H9 (cell line): ENCODE data around the gene PI4KB. TPM values are rescaled to one million over a fixed set of nuclear protein-coding genes. Genes with fewer than 3 reads are reported as not detected.
A peak's percentile ranks its signal among the peaks of the same experiment; 100 is the strongest.
"Not testable (repeated sequence)": the region's sequence is repeated elsewhere in the genome, so short reads cannot be mapped to it uniquely, and the experiment has no call there.

Experiments used
- DNase-seq: peaks from one replicate; pipeline ENCODE4 v3.0.0-alpha.2; 2017
- H2AFZ ChIP-seq: one replicate; pipeline ENCODE4 v1.6.1; 2013; ENCODE audit warnings: mild to moderate bottlenecking, low read length, control low read depth, moderate library complexity
- H2AK5ac ChIP-seq: 2 replicates; pipeline ENCODE4 v1.6.1; 2013; ENCODE audit warnings: low read length, control low read depth, mixed read lengths; ENCODE audit not compliant: insufficient read length
- H2BK120ac ChIP-seq: one replicate; pipeline ENCODE4 v1.6.1; 2013; ENCODE audit warnings: low read depth, mild to moderate bottlenecking, low read length, control low read depth, inconsistent platforms; ENCODE audit not compliant: poor library complexity, severe bottlenecking
- H2BK12ac ChIP-seq: 2 replicates; pipeline ENCODE4 v1.6.1; 2013; ENCODE audit warnings: low read length, control low read depth, mixed read lengths, low read depth; ENCODE audit not compliant: insufficient read length
- H2BK15ac ChIP-seq: 2 replicates; pipeline ENCODE4 v1.6.1; 2013; ENCODE audit warnings: low read depth, low read length, control low read depth
- H2BK20ac ChIP-seq: one replicate; pipeline ENCODE4 v1.6.1; 2013; ENCODE audit warnings: low read depth, mild to moderate bottlenecking, low read length, control low read depth, inconsistent platforms; ENCODE audit not compliant: poor library complexity, severe bottlenecking
- H2BK5ac ChIP-seq: 2 replicates; pipeline ENCODE4 v1.6.1; 2013; ENCODE audit warnings: low read length, control low read depth, mixed read lengths; ENCODE audit not compliant: insufficient read length
- H3K14ac ChIP-seq: 2 replicates; pipeline ENCODE4 v1.6.1; 2013; ENCODE audit warnings: low read length, control low read depth; ENCODE audit not compliant: insufficient read depth
- H3K18ac ChIP-seq: 2 replicates; pipeline ENCODE4 v1.6.1; 2013; ENCODE audit warnings: low read depth, mild to moderate bottlenecking, mixed read lengths, low read length, control low read depth; ENCODE audit not compliant: insufficient read length
- H3K23ac ChIP-seq: 2 replicates; pipeline ENCODE4 v1.6.1; 2013; ENCODE audit warnings: low read length, control low read depth, mixed read lengths, low read depth; ENCODE audit not compliant: insufficient read length
- H3K23me2 ChIP-seq: 2 replicates; pipeline ENCODE4 v1.6.1; 2013; ENCODE audit warnings: low read depth, mild to moderate bottlenecking, mixed read lengths, low read length, control low read depth; ENCODE audit not compliant: insufficient read length, poor library complexity, severe bottlenecking
- H3K27ac ChIP-seq: 2 replicates; pipeline ENCODE4 v1.5.1; 2013; ENCODE audit warnings: low read length, control low read depth, mixed read lengths, low read depth; ENCODE audit not compliant: insufficient read length
- H3K27me3 ChIP-seq: 2 replicates; pipeline ENCODE4 v1.6.1; 2013; ENCODE audit warnings: low read length, control low read depth, inconsistent platforms; ENCODE audit not compliant: insufficient read depth
- H3K4ac ChIP-seq: 2 replicates; pipeline ENCODE4 v1.6.1; 2013; ENCODE audit warnings: low read depth, mild to moderate bottlenecking, control low read depth, inconsistent platforms, low read length, moderate library complexity
- H3K4me1 ChIP-seq: 2 replicates; pipeline ENCODE4 v1.6.1; 2013; ENCODE audit warnings: low read length, control low read depth, inconsistent platforms; ENCODE audit not compliant: insufficient read depth
- H3K4me2 ChIP-seq: 2 replicates; pipeline ENCODE4 v1.6.1; 2013; ENCODE audit warnings: low read length, control low read depth, mixed read lengths; ENCODE audit not compliant: insufficient read length, insufficient read depth
- H3K56ac ChIP-seq: 2 replicates; pipeline ENCODE4 v1.6.1; 2013; ENCODE audit warnings: low read depth, mild to moderate bottlenecking, mixed read lengths, low read length, control low read depth; ENCODE audit not compliant: insufficient read length
- H3K79me1 ChIP-seq: 2 replicates; pipeline ENCODE4 v1.6.1; 2013; ENCODE audit warnings: low read depth, mild to moderate bottlenecking, moderate library complexity, low read length, control low read depth, inconsistent platforms; ENCODE audit not compliant: insufficient read depth, poor library complexity, severe bottlenecking
- H3K79me2 ChIP-seq: 2 replicates; pipeline ENCODE4 v1.6.1; 2013; ENCODE audit warnings: low read length, control low read depth, inconsistent platforms; ENCODE audit not compliant: insufficient read depth
- H3K9ac ChIP-seq: 2 replicates; pipeline ENCODE4 v1.6.1; 2013; ENCODE audit warnings: low read length, control low read depth, mixed read lengths; ENCODE audit not compliant: insufficient read length; ENCODE audit errors: extremely low read depth
- H3K9me3 ChIP-seq: one replicate; pipeline ENCODE4 v1.6.1; 2013; ENCODE audit warnings: low read depth, low read length, inconsistent platforms; ENCODE audit not compliant: control insufficient read depth
- H3T11ph ChIP-seq: one replicate; pipeline ENCODE4 v1.6.1; 2013; ENCODE audit warnings: mild to moderate bottlenecking, low read length, control low read depth, inconsistent platforms
- H4K20me1 ChIP-seq: one replicate; pipeline ENCODE4 v1.6.1; 2013; ENCODE audit not compliant: control insufficient read depth, insufficient read length, insufficient read depth
- H4K5ac ChIP-seq: 2 replicates; pipeline ENCODE4 v1.6.1; 2013; ENCODE audit warnings: low read depth, mild to moderate bottlenecking, mixed read lengths, low read length, control low read depth; ENCODE audit not compliant: insufficient read length
- H4K8ac ChIP-seq: replicated peaks from 2 replicates; pipeline ENCODE4 v1.6.1; 2013; ENCODE audit warnings: low read length, control low read depth, mixed read lengths, low read depth; ENCODE audit not compliant: insufficient read length
- H4K91ac ChIP-seq: 2 replicates; pipeline ENCODE4 v1.6.1; 2013; ENCODE audit warnings: low read depth, mild to moderate bottlenecking, moderate library complexity, mixed read lengths, low read length, control low read depth; ENCODE audit not compliant: insufficient read length
- H3K27ac Mint-ChIP-seq, 3 experiments: 2 replicates in 2 of 3; 3 replicates in 1 of 3; pipeline ENCODE4 v1.8.0; 2020 to 2021; ENCODE audit warnings: mixed read lengths in 3 of 3, mild to moderate bottlenecking in 1 of 3, moderate library complexity in 1 of 3
- H3K27me3 Mint-ChIP-seq: 2 replicates; pipeline ENCODE4 v1.8.0; 2021; ENCODE audit warnings: low read depth, mild to moderate bottlenecking, moderate library complexity, mixed read lengths
- H3K36me3 Mint-ChIP-seq, 3 experiments: 2 replicates in 2 of 3; 3 replicates in 1 of 3; pipeline ENCODE4 v1.8.0; 2020 to 2021; ENCODE audit warnings: low read depth in 3 of 3, mixed read lengths in 3 of 3; ENCODE audit not compliant: insufficient read depth in 1 of 3
- H3K4me1 Mint-ChIP-seq, 2 experiments: 2 replicates each; pipeline ENCODE4 v1.8.0; 2020; ENCODE audit warnings: mixed read lengths in 2 of 2
- H3K4me3 Mint-ChIP-seq, 2 experiments: 2 replicates in 1 of 2; 3 replicates in 1 of 2; pipeline ENCODE4 v1.8.0; 2020 to 2021; ENCODE audit warnings: mild to moderate bottlenecking in 2 of 2, mixed read lengths in 2 of 2, moderate library complexity in 1 of 2
- H3K9me3 Mint-ChIP-seq, 2 experiments: 2 replicates in 1 of 2; 3 replicates in 1 of 2; pipeline ENCODE4 v1.8.0; 2020; ENCODE audit warnings: mild to moderate bottlenecking in 2 of 2, mixed read lengths in 2 of 2, moderate library complexity in 1 of 2
- CTCF ChIP-seq: fragments of 200-600 bp; sonication (generic); conservative IDR thresholded peaks from 3 replicates; pipeline ENCODE4 v1.8.0; 2021; ENCODE audit warnings: antibody characterized with exemption, mild to moderate bottlenecking
- WGBS: extraction: QIAGEN DNeasy Blood & Tissue Kit; methylation state at CpG from one replicate; pipeline ENCODE4 v1.1.7; 2013; ENCODE audit warnings: missing lambda C conversion rate, low lambda C conversion rate, mixed read lengths; ENCODE audit not compliant: insufficient read length; ENCODE audit errors: extremely low coverage; 5-methylcytosine and 5-hydroxymethylcytosine counted together
- total RNA-seq: library from RNA; stranded (reverse); gene quantifications from 2 replicates; pipeline ENCODE4 v1.2.1, GENCODE V29; 2021

The PI4KB gene
- total RNA-seq, 1 experiment from 2014 or later, result 39.1 TPM

- H3K27ac Mint-ChIP-seq, result peak overlapping the region in 1 of 3 experiments; percentile 52; a peak in 1 of 7 replicates
- H3K4me3 Mint-ChIP-seq, result no peak overlapping the region
- Histone ChIP-seq H3T11ph (no peak overlapping the region), H2BK5ac (no peak overlapping the region), H2BK15ac (no peak overlapping the region), H3K9ac (no peak overlapping the region), H4K5ac (no peak overlapping the region), H3K56ac (no peak overlapping the region), H4K91ac (no peak overlapping the region), H3K4me1 (no peaks in the 10 kb centered on the region; the same call in 1 of the 2 replicates), H3K18ac (no peak overlapping the region), H2AK5ac (no peak overlapping the region), H3K79me2 (no peaks in the 10 kb centered on the region), H2BK12ac (no peak overlapping the region), H3K79me1 (no peaks in the 10 kb centered on the region), H2AFZ (no peak overlapping the region), H3K9me3 (no peaks in the 10 kb centered on the region), H3K27ac (no peak overlapping the region), H3K27me3 (no peaks in the 10 kb centered on the region), H4K20me1 (no peaks in the 10 kb centered on the region), H3K4ac (no peak overlapping the region), H4K8ac (no peak overlapping the region), H2BK120ac (no peak overlapping the region), H3K4me2 (no peak overlapping the region), H3K14ac (no peak overlapping the region), H2BK20ac (no peak overlapping the region), H3K23ac (no peak overlapping the region), H3K23me2 (peaks cover 4% of the 10 kb centered on the region)
- TF ChIP-seq CTCF, result no peak
- H3K9me3 Mint-ChIP-seq, result peaks cover 13 to 17% of the 10 kb centered on the region in 2 experiments
- no peak for DNase-seq
- H3K4me1 Mint-ChIP-seq, result peaks cover 9 to 12% of the 10 kb centered on the region in 2 experiments
- peaks cover 8 to 23% (median 13%) of the 10 kb centered on the region in 3 experiments; a peak in 6 of 7 replicates for H3K36me3 Mint-ChIP-seq
- H3K27me3 Mint-ChIP-seq, result no peaks in the 10 kb centered on the region
- WGBS, result no CpG with 5 or more reads among the region's 6 CpGs
Observed at GRCh38 chr1:151352021-151352718, 25.0 kb upstream of the PI4KB start.

- H3K9me3 ChIP-seq, DNase-seq, H3K4me1 ChIP-seq, H4K91ac ChIP-seq, H3K27ac ChIP-seq, H2BK120ac ChIP-seq, H3K14ac ChIP-seq, H3K23ac ChIP-seq, H3K4me3 Mint-ChIP-seq, H4K20me1 ChIP-seq, H3K56ac ChIP-seq, H2BK12ac ChIP-seq, H3K27me3 Mint-ChIP-seq, H3T11ph ChIP-seq, H2BK20ac ChIP-seq, H3K27ac Mint-ChIP-seq, H3K4me2 ChIP-seq, H4K8ac ChIP-seq, H2AFZ ChIP-seq, H2AK5ac ChIP-seq, H3K27me3 ChIP-seq, H2BK5ac ChIP-seq, H3K18ac ChIP-seq, H3K79me2 ChIP-seq, H4K5ac ChIP-seq, H2BK15ac ChIP-seq, H3K9ac ChIP-seq, H3K4ac ChIP-seq, H3K79me1 ChIP-seq: not testable (repeated sequence)
- Mint-ChIP-seq H3K4me1 (peaks cover 19 to 22% of the 10 kb centered on the region in 2 experiments), H3K36me3 (peaks cover 12 to 34% (median 24%) of the 10 kb centered on the region in 3 experiments), H3K9me3 (peaks cover 13 to 17% of the 10 kb centered on the region in 2 experiments)
- H3K23me2 ChIP-seq, result peaks cover 11% of the 10 kb centered on the region
- no CpG with 5 or more reads among the region's 9 CpGs for WGBS
Observed at GRCh38 chr1:151350323-151350722, 23.1 kb upstream of the PI4KB start.
